ENCODE results near the gene LINGO3. TPM values are rescaled to one million over a fixed set of nuclear protein-coding genes. Genes with fewer than 3 reads are reported as not detected.

The LINGO3 gene
- total and polyA plus RNA-seq, 2 of the 8 experiments (the other 6 are each of a cell fraction or from before 2014, with no cell fraction given), result 0.59 TPM; not detected in 1

GRCh38 chr19:2260341-2260805, 47.6 kb downstream of the LINGO3 start (continued):
- TF ChIP-seq CHD7 (IDR thresholded peaks at IDR 0.05; ENCODE audit: insufficient replicate concordance, low read length), result no peak
- TF ChIP-seq RAD21 (IDR thresholded peaks at IDR 0.05 in 1 of 2, conservative IDR thresholded peaks at IDR 0.05 in 1 of 2; ENCODE audit: low read depth in 2 of 2, low read length in 2 of 2), result no peak
- no peak for TF ChIP-seq YY1 (IDR thresholded peaks at IDR 0.05; ENCODE audit: low read depth, low read length)
- no peak for TF ChIP-seq E2F6 (IDR thresholded peaks at IDR 0.05)
- TF ChIP-seq SAP30 (IDR thresholded peaks at IDR 0.05; ENCODE audit: insufficient read depth, insufficient replicate concordance, low read length), result no peak
